GM06990 (cell line): ENCODE data around the gene CD84.

ENCODE experiments used
- DNase-seq: peaks from one replicate; pipeline ENCODE4 v3.0.0-alpha.2; 2011; ENCODE audit not compliant: insufficient read length; ENCODE audit errors: extremely low read depth
- H3K27me3 ChIP-seq: replicated peaks from 2 replicates; pipeline ENCODE4 v1.6.0; 2011; ENCODE audit warnings: low read length; ENCODE audit not compliant: control insufficient read depth, insufficient read depth
- H3K36me3 ChIP-seq: 2 replicates; pipeline ENCODE4 v1.5.1; 2011; ENCODE audit warnings: low read length; ENCODE audit not compliant: control insufficient read depth, insufficient read depth
- H3K4me3 ChIP-seq: replicated peaks from 2 replicates; pipeline ENCODE4 v1.5.1; 2011; ENCODE audit warnings: low read depth, mild to moderate bottlenecking, control low read depth, low read length
- TF ChIP-seq, protein P1 (sequence below): IDR thresholded peaks from 2 replicates; pipeline ENCODE4 v1.5.1; 2011; ENCODE audit warnings: low read length, control low read depth, mild to moderate bottlenecking, inconsistent platforms; ENCODE audit not compliant: insufficient read depth, poor library complexity, severe bottlenecking

Gene CD84

GRCh38 chr1:160625321-160625720 is 46.0 kb upstream of the CD84 start:
- no peak for DNase-seq
- no peaks in the 10 kb centered on the region for H3K27me3 ChIP-seq
- no peak overlapping the region for H3K4me3 ChIP-seq
- TF ChIP-seq, protein P1, sequence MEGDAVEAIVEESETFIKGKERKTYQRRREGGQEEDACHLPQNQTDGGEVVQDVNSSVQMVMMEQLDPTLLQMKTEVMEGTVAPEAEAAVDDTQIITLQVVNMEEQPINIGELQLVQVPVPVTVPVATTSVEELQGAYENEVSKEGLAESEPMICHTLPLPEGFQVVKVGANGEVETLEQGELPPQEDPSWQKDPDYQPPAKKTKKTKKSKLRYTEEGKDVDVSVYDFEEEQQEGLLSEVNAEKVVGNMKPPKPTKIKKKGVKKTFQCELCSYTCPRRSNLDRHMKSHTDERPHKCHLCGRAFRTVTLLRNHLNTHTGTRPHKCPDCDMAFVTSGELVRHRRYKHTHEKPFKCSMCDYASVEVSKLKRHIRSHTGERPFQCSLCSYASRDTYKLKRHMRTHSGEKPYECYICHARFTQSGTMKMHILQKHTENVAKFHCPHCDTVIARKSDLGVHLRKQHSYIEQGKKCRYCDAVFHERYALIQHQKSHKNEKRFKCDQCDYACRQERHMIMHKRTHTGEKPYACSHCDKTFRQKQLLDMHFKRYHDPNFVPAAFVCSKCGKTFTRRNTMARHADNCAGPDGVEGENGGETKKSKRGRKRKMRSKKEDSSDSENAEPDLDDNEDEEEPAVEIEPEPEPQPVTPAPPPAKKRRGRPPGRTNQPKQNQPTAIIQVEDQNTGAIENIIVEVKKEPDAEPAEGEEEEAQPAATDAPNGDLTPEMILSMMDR, result no peak
- H3K36me3 ChIP-seq, result peaks cover 13% of the 10 kb centered on the region

GRCh38 chr1:160624464-160624863 is 45.2 kb upstream of the CD84 start:
- DNase-seq, result peak; percentile 51
- TF ChIP-seq, protein P1, result no peak
- Histone ChIP-seq H3K4me3 (no peak overlapping the region), H3K27me3 (no peaks in the 10 kb centered on the region), H3K36me3 (peaks cover 17% of the 10 kb centered on the region)

GRCh38 chr1:160623862-160624261 is 44.6 kb upstream of the CD84 start:
- Histone ChIP-seq H3K27me3 (no peaks in the 10 kb centered on the region), H3K36me3 (peaks cover 17% of the 10 kb centered on the region), H3K4me3 (no peak overlapping the region)
- TF ChIP-seq, protein P1, result no peak
- no peak for DNase-seq

DNA sequence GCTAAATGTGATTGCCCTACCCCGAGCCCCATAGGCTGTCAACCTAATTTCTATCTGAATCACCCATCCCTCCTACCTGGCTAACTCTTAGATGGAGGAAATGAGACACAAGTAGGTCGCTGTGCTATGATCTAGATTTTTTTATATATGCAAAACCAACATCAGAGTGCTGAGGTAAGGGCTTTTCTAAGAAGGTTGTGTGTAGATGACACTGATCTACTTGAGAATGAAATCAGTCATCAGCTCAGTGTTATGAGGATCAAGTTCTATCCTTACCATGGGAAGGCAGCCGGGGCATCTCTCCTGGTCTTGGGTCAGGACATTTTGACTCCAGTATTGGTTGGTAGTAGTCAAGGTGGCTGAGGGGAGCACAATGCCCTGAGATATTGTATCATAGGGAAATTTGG is 43.9 kb upstream of the CD84 start:
- no peak overlapping the region for H3K4me3 ChIP-seq
- H3K36me3 ChIP-seq, result peaks cover 13% of the 10 kb centered on the region
- TF ChIP-seq, protein P1, result no peak
- H3K27me3 ChIP-seq, result no peaks in the 10 kb centered on the region
- DNase-seq, result no peak

DNA sequence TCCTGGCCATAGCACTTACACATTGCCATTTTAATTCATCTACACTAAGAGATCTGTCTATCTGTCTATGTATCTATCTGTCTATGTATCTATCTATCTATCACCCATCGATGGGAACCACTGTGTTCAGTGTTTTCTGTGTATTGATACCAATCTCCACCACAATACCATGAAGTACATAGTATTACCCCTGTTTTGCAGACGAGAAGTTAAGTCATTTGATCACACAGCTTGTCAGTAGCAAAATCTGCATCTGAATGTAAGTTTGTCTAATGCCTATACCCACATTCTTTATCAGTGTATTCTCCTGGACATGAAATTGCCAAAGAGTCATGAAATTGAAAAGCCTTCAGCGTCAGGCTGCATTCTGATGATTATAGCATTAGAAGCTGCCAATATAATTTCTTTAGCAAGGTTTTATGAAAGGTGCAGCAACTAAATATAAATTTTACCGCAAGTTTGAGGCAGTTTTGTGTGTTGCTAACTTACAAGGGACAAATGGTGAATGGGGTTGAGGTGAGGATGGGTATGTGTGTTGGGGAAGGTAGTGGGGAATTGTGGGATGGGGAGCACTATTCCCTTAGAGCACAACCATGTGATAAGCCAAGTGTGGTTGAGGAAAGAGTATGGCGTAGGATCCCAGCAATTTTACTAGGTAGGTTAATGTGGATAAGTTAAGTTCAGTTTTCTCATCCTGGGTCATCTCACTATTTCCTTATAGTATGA is 43.4 kb upstream of the CD84 start:
- Histone ChIP-seq H3K27me3 (no peaks in the 10 kb centered on the region), H3K36me3 (peaks cover 14% of the 10 kb centered on the region), H3K4me3 (no peak overlapping the region)
- no peak for DNase-seq
- TF ChIP-seq, protein P1, result no peak
